Kidney glomerular epithelial cell (primary cell): ENCODE data around the gene FIGLA.

Experiments used
- DNase-seq: peaks from one replicate; lab custom pipeline; 2025; lab: John Stamatoyannopoulos, UW

FIGLA gene

GRCh38 chr2:70790136-70790828 lies at the start of gene FIGLA:
FIGLA (minus strand) TSS chr2:70790643; CDS start chr2:70790638, 5 bp downstream.
- no peak for DNase-seq

GRCh38 chr2:70837980-70838925 lies 47.8 kb upstream of the FIGLA start:
- no peak for DNase-seq

GRCh38 chr2:70835643-70836042 lies 45.2 kb upstream of the FIGLA start, which contains the start of gene CD207:
CD207 (minus strand) TSS chr2:70835816; CDS start chr2:70835776, 40 bp downstream.
- no peak for DNase-seq

- no peak for DNase-seq
These were observed 44.4 kb upstream of the FIGLA start for GRCh38 chr2:70834881-70835280.

GRCh38 chr2:70834106-70834505 lies 43.7 kb upstream of the FIGLA start:
- DNase-seq = no peak

GRCh38 chr2:70833246-70833645 lies 42.8 kb upstream of the FIGLA start:
- DNase-seq = no peak

GRCh38 chr2:70832386-70832785 lies 41.9 kb upstream of the FIGLA start:
- DNase-seq = no peak

GRCh38 chr2:70831861-70832260 lies 41.4 kb upstream of the FIGLA start:
- no peak for DNase-seq

- no peak for DNase-seq
These were observed 39.9 kb upstream of the FIGLA start for GRCh38 chr2:70830366-70830765.

GRCh38 chr2:70829916-70830315 lies 39.5 kb upstream of the FIGLA start:
- no peak for DNase-seq

GRCh38 chr2:70828914-70829824 lies 38.7 kb upstream of the FIGLA start:
- no peak for DNase-seq

- no peak for DNase-seq
These were observed 37.7 kb upstream of the FIGLA start for GRCh38 chr2:70828115-70828514.

- no peak for DNase-seq
These were observed 36.9 kb upstream of the FIGLA start for GRCh38 chr2:70827388-70827787.

GRCh38 chr2:70826696-70827350 lies 36.4 kb upstream of the FIGLA start:
- no peak for DNase-seq

GRCh38 chr2:70823249-70823648 lies 32.8 kb upstream of the FIGLA start:
- DNase-seq = no peak

GRCh38 chr2:70822843-70823242 lies 32.4 kb upstream of the FIGLA start:
- DNase-seq = no peak

- DNase-seq = no peak
These were observed 30.1 kb upstream of the FIGLA start, which contains the start of gene CLEC4F for GRCh38 chr2:70820499-70820898. CLEC4F (minus strand) TSS chr2:70820599; CDS start chr2:70820523, 76 bp downstream.

- no peak for DNase-seq
These were observed 27.0 kb upstream of the FIGLA start for GRCh38 chr2:70817284-70817954.

GRCh38 chr2:70816726-70817125 lies 26.3 kb upstream of the FIGLA start:
- DNase-seq = no peak
